Measurements from ENCODE around the gene FOLR3. TPM values are rescaled to one million over a fixed set of nuclear protein-coding genes. Genes with fewer than 3 reads are reported as not detected.
"Not testable (repeated sequence)": the region's sequence is repeated elsewhere in the genome, so short reads cannot be mapped to it uniquely, and the experiment has no call there.

Gene FOLR3
- not detected in 2 replicates for total RNA-seq (2014; rRNA removed; shearing (Covaris generic))
- polyA plus RNA-seq (2014; cell fraction: nucleus; rRNA removed): not detected in 2 replicates

DNA sequence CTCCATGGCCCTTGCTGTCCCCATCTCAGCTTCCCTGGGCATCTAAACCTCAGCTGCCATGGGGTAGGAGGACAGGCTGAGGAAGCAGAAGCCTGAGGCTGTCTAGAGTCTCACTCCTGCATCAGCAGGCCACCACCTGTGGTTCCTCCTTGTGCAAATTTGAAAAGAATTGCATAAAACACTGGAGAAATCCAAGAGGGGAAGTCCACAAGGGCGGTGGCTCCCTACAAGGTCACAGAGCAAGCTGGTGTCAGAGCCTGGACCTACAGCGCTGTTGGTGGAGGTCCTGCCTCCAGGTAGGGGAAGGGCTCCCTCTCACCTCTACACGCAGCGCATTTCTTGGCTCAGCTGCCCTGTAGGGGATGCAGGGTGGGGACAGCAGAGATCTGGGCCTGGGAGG is at the start of gene FOLR3:
FOLR3 (plus strand) TSS at position 253 of the 400 bp plus-strand sequence. CDS start 228 bp downstream, outside the sequence.
- DNase-seq (ENCODE audit: extremely low read depth, low read depth): not testable (repeated sequence)

DNA sequence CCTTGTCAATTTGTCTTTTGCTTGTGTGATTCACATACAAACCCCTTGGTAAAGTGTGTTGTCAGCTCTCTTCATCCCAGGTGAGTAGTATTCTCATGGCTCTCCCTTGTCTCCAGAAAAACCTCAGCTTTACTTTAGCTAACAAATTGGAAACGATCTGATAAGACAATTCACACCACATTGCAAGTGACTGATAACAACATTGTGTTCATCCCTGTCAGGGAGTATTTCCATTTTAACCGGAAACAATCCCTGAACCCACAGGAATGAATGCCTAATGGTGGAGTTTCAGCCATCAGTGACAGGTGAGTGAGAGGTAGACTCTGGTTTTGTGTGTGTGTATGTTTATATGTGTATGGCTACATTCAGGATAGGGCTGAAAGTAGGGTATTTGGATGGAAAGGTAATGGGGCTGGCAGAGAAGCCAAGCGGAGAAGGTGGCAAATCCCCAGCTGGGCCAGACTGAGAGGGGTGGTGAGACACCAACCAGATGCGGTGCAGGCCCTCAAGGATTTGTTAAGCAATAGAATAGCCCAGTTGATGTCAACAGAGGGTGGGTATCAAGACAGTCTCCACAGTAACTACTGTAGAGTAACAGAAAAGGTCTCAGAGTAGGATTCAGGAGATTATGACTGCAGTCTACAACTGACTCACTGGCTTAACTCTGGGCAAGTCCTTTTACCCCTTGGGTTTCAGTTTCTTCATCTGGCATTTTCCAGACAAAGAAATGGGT is 47.3 kb upstream of the FOLR3 start:
- no peak for DNase-seq (ENCODE audit: extremely low read depth, low read depth)

GRCh38 chr11:72091292-72091691 is 44.2 kb upstream of the FOLR3 start:
- peak; percentile 67 for DNase-seq (ENCODE audit: extremely low read depth, low read depth)

- no peak for DNase-seq (ENCODE audit: extremely low read depth, low read depth)
These were observed 36.8 kb upstream of the FOLR3 start for GRCh38 chr11:72098741-72099140.

DNA sequence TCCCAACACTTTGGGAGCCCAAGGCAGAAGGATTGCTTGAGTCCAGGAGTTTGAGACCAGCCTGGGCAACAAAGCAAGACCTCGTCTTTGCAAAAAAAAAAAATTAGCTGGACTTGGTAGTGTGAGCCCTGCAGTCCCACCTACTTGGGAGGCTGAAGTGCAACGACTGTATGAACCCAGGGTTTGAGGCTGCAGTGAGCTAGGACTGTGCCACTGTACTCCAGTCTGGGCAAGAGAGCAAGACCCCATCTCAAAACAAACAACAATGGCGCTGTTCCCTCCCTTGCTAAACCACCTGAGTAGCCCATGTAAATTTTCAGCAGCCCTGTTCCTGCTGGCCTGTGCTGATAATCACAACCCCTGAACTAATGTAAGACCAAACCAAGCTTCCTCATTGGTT is 35.5 kb upstream of the FOLR3 start:
- no peak for DNase-seq (ENCODE audit: extremely low read depth, low read depth)

DNA sequence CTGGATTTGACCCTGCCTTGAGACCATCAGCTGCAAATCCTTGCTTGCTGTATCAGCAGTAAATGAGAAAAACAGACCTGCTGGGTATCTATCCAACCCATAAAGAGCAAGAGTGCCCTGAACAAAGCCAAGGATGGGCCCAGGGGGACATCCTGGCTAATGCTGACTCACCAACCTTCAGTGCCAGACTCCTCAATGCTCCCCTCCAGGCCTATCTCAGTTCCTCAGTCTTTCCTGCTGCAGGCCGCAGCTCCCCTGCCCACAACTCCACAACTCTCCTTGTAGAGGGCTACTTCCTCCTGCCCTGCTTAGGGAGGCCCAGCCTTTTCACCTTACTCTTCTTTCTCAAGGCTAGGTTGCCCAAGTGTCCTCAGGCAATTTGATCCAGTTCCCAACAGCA is 35.1 kb upstream of the FOLR3 start:
- no peak for DNase-seq (ENCODE audit: extremely low read depth, low read depth)

- DNase-seq (ENCODE audit: extremely low read depth, low read depth): no peak
These were observed 33.4 kb upstream of the FOLR3 start for GRCh38 chr11:72102162-72102561.

- no peak for DNase-seq (ENCODE audit: extremely low read depth, low read depth)
These were observed 32.9 kb upstream of the FOLR3 start for GRCh38 chr11:72102631-72102945.

DNA sequence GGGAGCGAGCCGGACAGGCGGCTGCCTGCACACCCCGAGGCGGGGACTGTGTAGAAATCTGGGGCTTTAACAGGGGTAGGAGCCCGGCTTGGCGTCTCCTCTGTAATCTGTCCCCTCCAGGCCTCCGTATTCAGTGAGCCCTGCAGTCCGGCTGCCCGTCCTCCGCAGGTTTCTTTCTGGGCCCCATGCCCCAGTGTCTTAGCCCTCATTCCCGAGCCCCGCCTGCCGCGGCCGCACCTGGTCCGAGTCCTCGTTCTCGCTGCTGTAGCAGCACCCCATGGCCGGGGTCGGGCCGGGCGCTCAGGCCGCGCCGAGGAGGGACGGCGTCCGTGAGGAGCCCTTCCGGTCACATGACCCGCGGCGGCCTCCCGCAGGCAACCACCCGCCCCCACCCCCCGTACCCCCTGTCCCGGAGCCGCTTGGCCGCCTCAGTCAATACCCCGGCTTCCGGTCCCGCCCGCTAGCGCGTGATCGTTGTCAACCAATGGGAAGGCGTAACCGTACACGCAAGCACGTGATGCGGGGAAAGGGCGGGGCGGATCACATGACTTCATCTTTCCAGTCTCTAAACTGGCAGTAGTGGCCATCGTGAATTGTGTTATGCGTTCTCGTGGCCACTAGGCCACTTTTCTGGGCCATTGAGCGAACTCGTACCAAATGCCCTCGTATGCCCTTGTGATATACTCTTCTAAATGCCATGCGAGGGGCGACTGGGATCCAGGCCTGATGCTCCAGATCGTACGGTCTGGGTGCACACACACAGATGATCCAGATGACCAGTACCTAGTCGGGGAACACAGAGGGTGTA is 32.4 kb upstream of the FOLR3 start, which contains the start of gene LAMTOR1:
LAMTOR1 (minus strand) TSS at position 352 of the 808 bp plus-strand sequence; CDS start at position 279, 73 bp downstream.
- peak; percentile 96 for DNase-seq (ENCODE audit: extremely low read depth, low read depth)

DNA sequence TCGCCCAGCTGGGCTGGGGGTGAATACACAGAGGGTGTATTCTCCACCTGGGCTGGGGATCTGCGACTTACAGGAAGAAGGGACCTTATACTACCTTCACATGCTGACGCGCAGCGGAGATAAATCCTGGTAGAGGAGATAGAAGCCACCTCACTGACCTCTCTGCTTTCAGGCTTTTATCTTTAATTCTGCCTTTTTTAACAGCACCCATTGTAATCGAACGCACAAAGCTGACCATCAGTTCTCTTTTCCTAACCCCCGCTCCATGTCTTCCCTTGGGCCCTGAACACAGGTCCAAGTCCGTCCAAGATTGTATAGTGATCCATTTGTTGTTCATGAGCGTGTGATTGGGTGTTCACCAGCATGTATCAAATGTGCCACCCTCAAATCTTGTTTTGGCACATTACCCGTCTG is 31.8 kb upstream of the FOLR3 start:
- DNase-seq (ENCODE audit: extremely low read depth, low read depth): no peak

GRCh38 chr11:72105888-72106287 is 29.6 kb upstream of the FOLR3 start, which contains the start of gene TOMT:
Gene TOMT (plus strand): TSS chr11:72105924. CDS start chr11:72105952, 28 bp downstream.
- no peak for DNase-seq (ENCODE audit: extremely low read depth, low read depth)

GRCh38 chr11:72111300-72112142 is 24.0 kb upstream of the FOLR3 start:
- DNase-seq (ENCODE audit: extremely low read depth, low read depth): no peak

- DNase-seq (ENCODE audit: extremely low read depth, low read depth): peak; percentile 98
These were observed 23.2 kb upstream of the FOLR3 start, which contains the start of gene ANAPC15 for GRCh38 chr11:72112143-72112977. Gene ANAPC15 (minus strand): TSS chr11:72112695. CDS start chr11:72111276, 1,419 bp downstream.

DNA sequence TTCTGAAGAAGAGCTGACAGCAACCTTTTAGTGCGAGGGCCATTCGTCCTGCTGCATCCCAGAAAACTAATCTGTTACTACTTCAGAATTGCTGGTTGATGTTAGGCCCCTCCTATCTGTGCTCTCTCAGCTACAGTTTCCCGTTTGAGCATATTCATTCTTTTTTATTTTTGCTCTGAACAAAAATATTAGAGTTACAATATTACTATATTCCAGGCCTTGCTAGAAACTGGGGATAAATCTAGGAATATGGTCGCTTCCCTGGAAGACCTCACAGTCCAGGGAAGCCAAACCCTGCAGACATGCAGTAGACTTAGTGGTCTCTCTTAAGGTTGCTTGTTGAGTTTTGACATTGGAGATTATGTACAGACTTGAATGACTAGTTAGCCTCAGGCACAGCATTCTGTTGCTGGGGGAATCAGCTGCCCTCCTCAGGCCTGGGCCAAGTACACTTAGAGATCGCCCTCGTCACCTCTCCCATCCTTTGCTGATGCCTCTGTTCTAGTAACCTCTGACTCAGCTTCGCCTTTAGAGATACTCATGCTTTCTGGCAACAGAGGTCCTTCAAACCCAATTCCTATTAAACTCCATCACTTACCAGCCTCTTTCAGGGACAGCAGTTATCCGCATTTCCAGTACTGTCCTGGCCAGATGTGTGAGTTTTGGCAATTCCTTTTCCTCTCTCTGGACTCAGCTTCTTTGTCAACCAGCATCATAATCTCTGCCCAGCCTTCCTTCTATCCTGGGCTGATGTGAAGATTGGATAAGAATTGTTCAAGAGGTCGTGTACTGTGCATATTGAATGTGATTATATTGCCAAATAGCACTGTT is 22.3 kb upstream of the FOLR3 start:
- no peak for DNase-seq (ENCODE audit: extremely low read depth, low read depth)

DNA sequence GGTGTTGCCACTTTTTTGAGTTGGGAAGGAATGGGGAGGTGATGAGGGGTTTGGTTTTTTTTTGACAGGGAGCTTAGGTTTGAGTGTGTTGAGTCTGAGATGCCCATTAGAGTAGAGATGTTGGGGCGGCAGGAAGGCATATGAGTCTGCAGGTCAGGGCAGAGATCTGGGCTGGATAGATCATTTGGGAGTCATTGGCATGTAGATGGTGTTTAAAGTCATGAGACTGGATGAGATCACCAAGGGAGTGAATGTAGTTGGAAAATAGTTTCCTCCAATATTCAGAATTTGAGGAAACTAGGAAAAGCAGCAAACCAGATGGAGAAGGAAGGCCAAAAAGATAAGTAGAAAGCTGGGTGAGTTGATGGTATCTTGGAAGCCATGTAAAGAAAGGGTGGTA is 21.0 kb upstream of the FOLR3 start:
- no peak for DNase-seq (ENCODE audit: extremely low read depth, low read depth)

- no peak for DNase-seq (ENCODE audit: extremely low read depth, low read depth)
These were observed 19.3 kb upstream of the FOLR3 start for GRCh38 chr11:72116019-72116755.

- no peak for DNase-seq (ENCODE audit: extremely low read depth, low read depth)
These were observed 16.3 kb upstream of the FOLR3 start for GRCh38 chr11:72119198-72119597.

DNA sequence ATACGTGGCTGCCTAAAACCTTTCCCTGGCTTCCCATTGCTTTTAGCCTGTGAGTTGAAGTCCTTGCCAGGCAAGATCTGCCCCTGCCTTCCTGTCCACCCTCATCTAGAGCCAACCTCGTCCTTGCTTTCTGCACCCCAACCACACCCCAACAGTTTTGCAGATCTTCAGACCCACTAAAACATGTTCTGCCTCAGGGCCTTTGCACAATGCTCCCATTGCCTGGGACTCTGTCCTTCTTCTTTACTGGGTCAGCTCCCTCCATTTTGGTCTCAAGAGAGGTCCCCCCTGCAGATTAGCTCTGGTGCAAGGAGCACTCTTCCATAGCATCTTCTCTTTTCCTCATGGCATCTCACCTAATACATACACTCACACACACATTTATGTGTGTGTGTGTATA is 14.6 kb upstream of the FOLR3 start:
- DNase-seq (ENCODE audit: extremely low read depth, low read depth): no peak
